Pons (tissue), 1 donor: ENCODE results near the gene GRIK4.
"Not testable (repeated sequence)": the region's sequence is repeated elsewhere in the genome, so short reads cannot be mapped to it uniquely, and the experiment has no call there.

Experiments
- DNase-seq: peaks from one replicate; pipeline ENCODE4 v3.0.0-alpha.2; 2016; ENCODE audit warnings: low spot score

Gene GRIK4

GRCh38 chr11:120781486-120782120, 270.1 kb downstream of the GRIK4 start:
- DNase-seq: no peak

GRCh38 chr11:120784566-120785251, 273.2 kb downstream of the GRIK4 start:
- no peak for DNase-seq

GRCh38 chr11:120785576-120785975, 274.0 kb downstream of the GRIK4 start:
- no peak for DNase-seq

- no peak for DNase-seq
These were observed 274.7 kb downstream of the GRIK4 start for GRCh38 chr11:120786206-120786735.

- DNase-seq: not testable (repeated sequence)
These were observed 275.7 kb downstream of the GRIK4 start for GRCh38 chr11:120787224-120787623.

- DNase-seq: no peak
These were observed 277.8 kb downstream of the GRIK4 start for GRCh38 chr11:120789391-120789790.

GRCh38 chr11:120792306-120792705, 280.8 kb downstream of the GRIK4 start:
- no peak for DNase-seq

- no peak for DNase-seq
These were observed 281.6 kb downstream of the GRIK4 start for GRCh38 chr11:120793150-120793549.

GRCh38 chr11:120793806-120794479, 282.4 kb downstream of the GRIK4 start:
- no peak for DNase-seq

GRCh38 chr11:120794748-120795147, 283.2 kb downstream of the GRIK4 start:
- no peak for DNase-seq

- DNase-seq: no peak
These were observed 283.6 kb downstream of the GRIK4 start for GRCh38 chr11:120795185-120795584.

GRCh38 chr11:120797143-120797542, 285.6 kb downstream of the GRIK4 start:
- DNase-seq: no peak

GRCh38 chr11:120798854-120799253, 287.3 kb downstream of the GRIK4 start:
- DNase-seq: no peak

- DNase-seq: no peak
These were observed 288.7 kb downstream of the GRIK4 start for GRCh38 chr11:120800206-120800605.

GRCh38 chr11:120801801-120802689, 290.5 kb downstream of the GRIK4 start:
- DNase-seq: peak; percentile 35

GRCh38 chr11:120805960-120806555, 294.5 kb downstream of the GRIK4 start:
- DNase-seq: no peak

- no peak for DNase-seq
These were observed 296.0 kb downstream of the GRIK4 start for GRCh38 chr11:120807414-120808150.

GRCh38 chr11:120808616-120809050, 297.1 kb downstream of the GRIK4 start:
- DNase-seq: no peak

- DNase-seq: peak; percentile 25
These were observed 298.7 kb downstream of the GRIK4 start for GRCh38 chr11:120810251-120810650.

GRCh38 chr11:120811199-120811598, 299.7 kb downstream of the GRIK4 start:
- DNase-seq: no peak

GRCh38 chr11:120811731-120812130, 300.2 kb downstream of the GRIK4 start:
- no peak for DNase-seq
